Activated B cell treated with CpG ODN at 0.5 μM for 24 hours (primary cell): ENCODE results near the gene SPRR1A. TPM values are rescaled to one million over a fixed set of nuclear protein-coding genes. Genes with fewer than 3 reads are reported as not detected.

Source experiments
- ATAC-seq: fragments of 200-7000 bp; cut with Tn5 transposase; one replicate; pipeline ENCODE4 v1.10.0; 2021; ENCODE audit warnings: low read depth, mild to moderate bottlenecking, moderate library complexity
- CTCF ChIA-PET: fragments of 350-600 bp; sonication (Branson Sonifier 250); formaldehyde crosslinking; loops from one replicate; lab custom pipeline; 2021; ENCODE audit warnings: antibody characterized with exemption; lab: Charles Lee
- POLR2A ChIA-PET: fragments of 350-600 bp; sonication (Branson Sonifier 250); formaldehyde crosslinking; loops from one replicate; lab custom pipeline; 2021; ENCODE audit warnings: antibody characterized with exemption; lab: Charles Lee
- DNase-seq: peaks from one replicate; pipeline ENCODE4 v3.0.0; 2022
- H3K27ac Mint-ChIP-seq: one replicate; pipeline ENCODE4 v1.8.0; 2020; ENCODE audit warnings: mixed read lengths
- H3K27me3 Mint-ChIP-seq: one replicate; pipeline ENCODE4 v1.8.0; 2021; ENCODE audit warnings: mixed read lengths
- H3K36me3 Mint-ChIP-seq: one replicate; pipeline ENCODE4 v1.8.0; 2021; ENCODE audit warnings: low read depth, mixed read lengths
- H3K4me1 Mint-ChIP-seq: one replicate; pipeline ENCODE4 v1.8.0; 2021; ENCODE audit warnings: mixed read lengths
- H3K4me3 Mint-ChIP-seq: one replicate; pipeline ENCODE4 v1.8.0; 2020; ENCODE audit warnings: mild to moderate bottlenecking, mixed read lengths
- H3K9me3 Mint-ChIP-seq: one replicate; pipeline ENCODE4 v1.8.0; 2020; ENCODE audit warnings: mixed read lengths
- intact Hi-C: fragments of 100-400 bp; cut with micrococcal nuclease; formaldehyde crosslinking; loops from one replicate; pipeline ENCODE4 v1.15.1; 2024
- total RNA-seq: library from RNA; stranded (reverse); gene quantifications from 2 replicates; pipeline ENCODE4 v1.2.3, GENCODE V29; 2022
- TF ChIP-seq, protein P1 (sequence below): fragments of 200-600 bp; IDR thresholded peaks from one replicate; pipeline ENCODE4 v1.8.0; 2022; ENCODE audit warnings: antibody characterized with exemption, mild to moderate bottlenecking

SPRR1A gene
- total RNA-seq, 1 donor from 2014 or later: not detected

DNA sequence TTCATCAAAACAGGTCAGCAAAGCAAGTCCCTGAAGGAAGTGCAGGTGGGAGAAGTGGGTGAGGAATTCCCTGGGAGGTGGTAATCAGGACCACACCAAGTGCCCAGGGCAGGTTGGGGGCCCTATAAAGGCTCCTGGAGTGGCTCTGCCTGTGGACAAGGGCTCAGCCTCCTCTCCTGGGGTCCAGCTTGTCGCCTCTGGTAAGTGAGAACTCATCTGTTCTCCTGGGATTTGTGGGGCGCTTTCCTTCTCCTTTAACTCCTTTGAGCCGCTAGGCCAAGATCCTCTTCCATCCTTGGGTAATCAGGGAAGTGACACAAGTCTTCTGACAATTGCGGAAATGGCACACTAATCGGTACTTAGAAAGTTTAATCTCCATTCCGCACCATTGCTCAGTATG lies 13.4 kb upstream of the SPRR1A start, which contains the start of gene SPRR4:
TSS of gene SPRR4 (plus strand) at position 154 of the 400 bp plus-strand sequence. CDS start 1,243 bp downstream, outside the sequence.
- Mint-ChIP-seq H3K4me3 (no peak within 1 kb of the TSS), H3K4me1 (no peaks in the 10 kb centered on the region)

DNA sequence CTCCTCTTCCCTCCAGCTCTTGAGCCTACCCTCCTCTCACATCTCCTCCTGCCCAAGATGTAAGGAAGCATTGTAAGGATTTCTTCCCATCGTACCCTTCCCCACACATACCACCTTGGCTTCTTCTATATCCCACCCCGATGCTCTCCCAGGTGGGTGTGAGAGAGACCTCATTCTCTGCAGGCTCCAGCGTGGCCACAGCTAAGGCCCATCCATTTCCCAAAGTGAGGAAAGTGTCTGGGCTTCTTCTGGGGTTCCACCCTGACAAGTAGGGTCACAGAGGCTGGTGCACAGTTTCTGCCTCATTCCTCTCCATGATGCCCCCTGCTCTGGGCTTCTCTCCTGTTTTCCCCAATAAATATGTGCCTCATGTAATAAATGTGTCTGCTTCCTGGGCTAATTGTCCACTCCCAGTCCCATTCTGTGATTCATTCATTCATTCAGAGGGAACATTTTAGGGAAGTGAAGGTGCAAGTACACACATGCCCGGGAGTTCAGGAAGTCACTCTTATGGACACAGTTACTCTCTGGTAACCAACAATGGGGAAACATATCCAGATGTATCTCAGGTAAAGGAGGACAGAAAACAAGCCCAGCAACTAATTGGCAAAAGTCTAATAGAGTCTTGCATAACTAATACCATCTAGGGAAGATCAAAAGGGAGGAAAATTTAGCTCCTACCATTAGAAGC lies 11.5 kb upstream of the SPRR1A start:
- no peak for ATAC-seq
- ChIA-PET CTCF (no interaction called here), POLR2A (no interaction called here)
- Mint-ChIP-seq H3K27me3 (peaks cover 5% of the 10 kb centered on the region), H3K9me3 (no peaks in the 10 kb centered on the region), H3K4me3 (no peak overlapping the region), H3K4me1 (no peaks in the 10 kb centered on the region), H3K27ac (no peak overlapping the region), H3K36me3 (no peaks in the 10 kb centered on the region)
- intact Hi-C loops: no loop called here
- TF ChIP-seq, protein P1, sequence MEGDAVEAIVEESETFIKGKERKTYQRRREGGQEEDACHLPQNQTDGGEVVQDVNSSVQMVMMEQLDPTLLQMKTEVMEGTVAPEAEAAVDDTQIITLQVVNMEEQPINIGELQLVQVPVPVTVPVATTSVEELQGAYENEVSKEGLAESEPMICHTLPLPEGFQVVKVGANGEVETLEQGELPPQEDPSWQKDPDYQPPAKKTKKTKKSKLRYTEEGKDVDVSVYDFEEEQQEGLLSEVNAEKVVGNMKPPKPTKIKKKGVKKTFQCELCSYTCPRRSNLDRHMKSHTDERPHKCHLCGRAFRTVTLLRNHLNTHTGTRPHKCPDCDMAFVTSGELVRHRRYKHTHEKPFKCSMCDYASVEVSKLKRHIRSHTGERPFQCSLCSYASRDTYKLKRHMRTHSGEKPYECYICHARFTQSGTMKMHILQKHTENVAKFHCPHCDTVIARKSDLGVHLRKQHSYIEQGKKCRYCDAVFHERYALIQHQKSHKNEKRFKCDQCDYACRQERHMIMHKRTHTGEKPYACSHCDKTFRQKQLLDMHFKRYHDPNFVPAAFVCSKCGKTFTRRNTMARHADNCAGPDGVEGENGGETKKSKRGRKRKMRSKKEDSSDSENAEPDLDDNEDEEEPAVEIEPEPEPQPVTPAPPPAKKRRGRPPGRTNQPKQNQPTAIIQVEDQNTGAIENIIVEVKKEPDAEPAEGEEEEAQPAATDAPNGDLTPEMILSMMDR: no peak
- no peak for DNase-seq

More for the DNA sequence above, 13.4 kb upstream of the SPRR1A start, which contains the start of gene SPRR4:
- Mint-ChIP-seq H3K9me3 (no peaks in the 10 kb centered on the region), H3K27me3 (peaks cover 6% of the 10 kb centered on the region), H3K36me3 (no peaks in the 10 kb centered on the region), H3K27ac (no peak within 1 kb of the TSS)
- no peak for ATAC-seq
- TF ChIP-seq, protein P1: no peak
- no peak for DNase-seq
- POLR2A ChIA-PET: no interaction called here
- CTCF ChIA-PET: no interaction called here
- intact Hi-C loops: no loop called here

DNA sequence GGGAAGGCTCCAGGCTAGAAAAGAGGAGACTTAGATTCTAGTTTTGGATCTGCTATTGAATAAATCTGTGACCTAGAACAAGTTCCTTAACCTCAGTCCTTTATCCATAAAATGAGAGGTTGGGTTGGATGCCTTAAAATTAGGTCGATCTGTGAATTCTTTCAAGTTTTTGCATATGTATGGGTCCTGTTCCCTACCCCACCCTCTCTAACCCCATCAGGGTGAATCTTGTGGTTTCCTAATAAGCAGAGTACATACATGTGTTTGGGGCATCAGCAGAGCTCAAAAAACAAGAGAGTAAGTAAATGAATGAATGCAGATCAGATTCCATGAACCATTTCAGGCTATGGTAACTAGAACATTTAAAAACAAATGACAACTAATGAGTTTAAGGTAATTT lies 7.2 kb upstream of the SPRR1A start:
- ChIA-PET CTCF (no interaction called here), POLR2A (no interaction called here)
- ATAC-seq: no peak
- no peaks in the 10 kb centered on the region for H3K36me3 Mint-ChIP-seq
- H3K27me3 Mint-ChIP-seq: peaks cover 20% of the 10 kb centered on the region
- TF ChIP-seq, protein P1: no peak
- no peak for DNase-seq
- no peak overlapping the region for H3K4me3 Mint-ChIP-seq
- H3K9me3 Mint-ChIP-seq: no peaks in the 10 kb centered on the region
- intact Hi-C loops: no loop called here
- H3K27ac Mint-ChIP-seq: no peak overlapping the region
- no peaks in the 10 kb centered on the region for H3K4me1 Mint-ChIP-seq

DNA sequence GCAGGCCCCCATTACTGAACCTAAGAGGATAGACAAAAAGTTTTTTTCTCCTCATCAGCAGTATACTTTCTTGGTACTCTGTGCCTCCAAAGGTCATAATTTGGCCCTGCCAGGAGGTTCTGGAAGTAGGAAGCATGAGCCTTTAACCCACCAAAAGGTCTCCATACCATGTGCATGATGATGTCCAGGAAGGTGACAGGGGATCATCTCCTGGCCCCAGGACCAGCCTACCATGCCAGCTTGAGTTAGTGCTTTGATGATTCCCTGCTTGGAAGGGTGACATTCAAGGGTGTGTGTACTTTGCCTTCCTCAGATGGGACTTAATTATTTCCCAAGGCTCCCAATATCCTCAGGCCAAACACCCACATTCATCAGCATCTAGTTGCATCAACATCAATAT lies 6.3 kb upstream of the SPRR1A start:
- DNase-seq (no peak), ATAC-seq (no peak)
- ChIA-PET POLR2A (no interaction called here), CTCF (no interaction called here)
- no peaks in the 10 kb centered on the region for H3K9me3 Mint-ChIP-seq
- no peak overlapping the region for H3K27ac Mint-ChIP-seq
- peaks cover 22% of the 10 kb centered on the region for H3K27me3 Mint-ChIP-seq
- no peaks in the 10 kb centered on the region for H3K4me1 Mint-ChIP-seq
- no peak overlapping the region for H3K4me3 Mint-ChIP-seq
- TF ChIP-seq, protein P1: no peak
- no peaks in the 10 kb centered on the region for H3K36me3 Mint-ChIP-seq
- intact Hi-C loops: no loop called here

DNA sequence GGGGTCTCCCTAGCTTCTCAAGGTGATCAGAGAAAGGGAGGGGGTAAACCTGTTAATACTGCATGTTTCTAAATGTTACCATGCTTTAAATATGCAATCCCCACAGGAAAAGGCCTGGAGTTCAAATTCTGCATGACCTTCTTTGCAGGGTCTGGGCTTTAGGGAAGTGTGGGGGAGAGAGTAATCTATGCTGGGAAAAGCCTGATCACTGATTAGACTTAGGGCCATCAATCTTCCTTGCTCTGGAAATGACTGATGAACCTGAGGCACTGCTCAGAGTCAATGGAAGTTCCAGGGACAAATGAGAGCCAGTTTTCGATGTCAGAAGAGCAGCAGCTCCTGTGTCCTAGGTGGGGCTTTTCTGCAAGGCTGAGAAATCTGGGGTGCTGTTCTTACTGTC lies 3.2 kb upstream of the SPRR1A start:
- Mint-ChIP-seq H3K27me3 (peaks cover 34% of the 10 kb centered on the region), H3K27ac (no peak overlapping the region), H3K9me3 (no peaks in the 10 kb centered on the region), H3K4me1 (no peaks in the 10 kb centered on the region), H3K36me3 (no peaks in the 10 kb centered on the region), H3K4me3 (no peak overlapping the region)
- ChIA-PET POLR2A (no interaction called here), CTCF (no interaction called here)
- TF ChIP-seq, protein P1: no peak
- no peak for DNase-seq
- ATAC-seq: no peak
- intact Hi-C loops: no loop called here
